Kidney (tissue), 14 donors: ENCODE results near the gene DIAPH3. TPM values are rescaled to one million over a fixed set of nuclear protein-coding genes. Genes with fewer than 3 reads are reported as not detected.

Source experiments
- DNase-seq, 5 donors: peaks; one replicate each; pipeline ENCODE4 v3.0.0-alpha.2; 2013 to 2020
- FAIRE-seq: peaks from 2 replicates; lab custom pipeline; 2012; peaks lifted over from hg19 to GRCh38; lab: Jason Lieb, UNC
- H3K27ac ChIP-seq, 2 donors: one replicate each; pipeline ENCODE4 v1.7.0; 2013; ENCODE audit warnings: low read depth in 2 of 2, low read length in 2 of 2, inconsistent platforms in 1 of 2
- H3K27me3 ChIP-seq: one replicate; pipeline ENCODE4 v1.7.1; 2013; ENCODE audit warnings: low read length, inconsistent platforms; ENCODE audit not compliant: control insufficient read depth, insufficient read depth
- H3K36me3 ChIP-seq, 3 donors: one replicate each; pipeline versions ENCODE4 v1.7.0 to v1.7.1; 2013; ENCODE audit warnings: low read length in 3 of 3, control low read depth in 1 of 3, inconsistent platforms in 1 of 3; ENCODE audit not compliant: insufficient read depth in 3 of 3, control insufficient read depth in 2 of 3
- H3K4me1 ChIP-seq, 3 donors: one replicate each; pipeline versions ENCODE4 v1.7.0 to v1.7.1; 2013; ENCODE audit warnings: low read length in 3 of 3, inconsistent platforms in 1 of 3, low read depth in 1 of 3; ENCODE audit not compliant: control insufficient read depth in 2 of 3, insufficient read depth in 2 of 3
- H3K4me3 ChIP-seq, 3 donors: one replicate each; pipeline versions ENCODE4 v1.7.0 to v1.8.1; 2013; ENCODE audit warnings: low read length in 3 of 3, control low read depth in 1 of 3, inconsistent platforms in 1 of 3
- H3K9ac ChIP-seq, 3 donors: one replicate each; pipeline versions ENCODE4 v1.7.0 to v1.7.1; 2013; ENCODE audit warnings: low read length in 3 of 3, control low read depth in 1 of 3, inconsistent platforms in 1 of 3
- H3K9me3 ChIP-seq, 3 donors: one replicate each; pipeline versions ENCODE4 v1.7.0 to v1.7.1; 2013; ENCODE audit warnings: low read length in 3 of 3, control low read depth in 1 of 3, inconsistent platforms in 1 of 3; ENCODE audit not compliant: control insufficient read depth in 2 of 3, insufficient read depth in 1 of 3
- intact Hi-C: fragments of 100-400 bp; cut with DNase I; formaldehyde crosslinking; loops from one replicate; pipeline ENCODE4 v1.11.1; 2022
- polyA plus RNA-seq: library from polyadenylated mRNA; stranded (reverse); fragments of 350-450 nt; fragmentation: Illumina TruSeq; extraction: RNeasy Lipid Tissue Mini Kit (QIAGEN cat#74804); gene quantifications from one replicate; pipeline ENCODE4 v1.2.3, GENCODE V29; 2014; ENCODE audit warnings: low read depth, low replicate concordance; ENCODE audit not compliant: insufficient read depth
- total RNA-seq: library from RNA; stranded (reverse); fragmentation: NEBNext Ultra II Directional; extraction: Animal tissue kit (Norgen Biotek cat#: 25700); gene quantifications from one replicate; pipeline ENCODE4 v1.2.1, GENCODE V29; 2021
- TF ChIP-seq, protein P1 (sequence below): IDR thresholded peaks from 3 replicates; pipeline ENCODE4 v1.5.1; 2012; ENCODE audit warnings: mild to moderate bottlenecking, moderate library complexity, borderline replicate concordance; ENCODE audit not compliant: insufficient read depth; ENCODE audit errors: extremely low read depth
- donor health status: control.
- donor health status: control.
- donor health status: control.
- donor health status: control.
- donor health status: control.
- donor health status: DM: yes; HTN: yes; CAD: no.
- donor health status: Normal renal cell carcinoma (clear cell type).

DIAPH3 gene
- total and polyA plus RNA-seq, 2 donors from 2014 or later: 2.0 to 2.7 TPM

DNA sequence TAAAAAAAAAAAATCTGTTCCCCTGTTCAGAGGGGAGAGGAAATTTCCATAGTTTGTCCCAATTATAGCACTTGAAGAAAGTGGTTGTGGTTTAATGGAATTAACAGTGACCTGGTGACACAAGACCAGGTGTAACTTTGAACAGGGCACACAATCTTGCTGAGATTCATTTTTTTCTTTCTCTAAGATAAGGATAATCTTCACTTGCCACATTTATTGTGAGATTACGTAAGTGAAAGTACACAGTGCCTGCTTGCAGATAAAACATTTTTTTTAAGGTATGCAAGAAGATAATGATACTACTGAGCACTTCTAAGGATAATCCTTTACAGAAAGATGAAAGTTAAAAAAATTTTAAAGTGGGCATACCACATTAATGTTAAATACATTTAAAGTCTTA lies 448.1 kb downstream of the DIAPH3 start:
- TF ChIP-seq, protein P1, sequence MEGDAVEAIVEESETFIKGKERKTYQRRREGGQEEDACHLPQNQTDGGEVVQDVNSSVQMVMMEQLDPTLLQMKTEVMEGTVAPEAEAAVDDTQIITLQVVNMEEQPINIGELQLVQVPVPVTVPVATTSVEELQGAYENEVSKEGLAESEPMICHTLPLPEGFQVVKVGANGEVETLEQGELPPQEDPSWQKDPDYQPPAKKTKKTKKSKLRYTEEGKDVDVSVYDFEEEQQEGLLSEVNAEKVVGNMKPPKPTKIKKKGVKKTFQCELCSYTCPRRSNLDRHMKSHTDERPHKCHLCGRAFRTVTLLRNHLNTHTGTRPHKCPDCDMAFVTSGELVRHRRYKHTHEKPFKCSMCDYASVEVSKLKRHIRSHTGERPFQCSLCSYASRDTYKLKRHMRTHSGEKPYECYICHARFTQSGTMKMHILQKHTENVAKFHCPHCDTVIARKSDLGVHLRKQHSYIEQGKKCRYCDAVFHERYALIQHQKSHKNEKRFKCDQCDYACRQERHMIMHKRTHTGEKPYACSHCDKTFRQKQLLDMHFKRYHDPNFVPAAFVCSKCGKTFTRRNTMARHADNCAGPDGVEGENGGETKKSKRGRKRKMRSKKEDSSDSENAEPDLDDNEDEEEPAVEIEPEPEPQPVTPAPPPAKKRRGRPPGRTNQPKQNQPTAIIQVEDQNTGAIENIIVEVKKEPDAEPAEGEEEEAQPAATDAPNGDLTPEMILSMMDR: no peak
- Histone ChIP-seq H3K27me3 (no peaks in the 10 kb centered on the region), H3K9me3 (no peaks in the 10 kb centered on the region), H3K9ac (no peak overlapping the region), H3K36me3 (no peaks in the 10 kb centered on the region), H3K27ac (no peak overlapping the region), H3K4me3 (no peak overlapping the region), H3K4me1 (no peaks in the 10 kb centered on the region)
- FAIRE-seq: no peak
- no peak for DNase-seq
- intact Hi-C loops: no loop called here

DNA sequence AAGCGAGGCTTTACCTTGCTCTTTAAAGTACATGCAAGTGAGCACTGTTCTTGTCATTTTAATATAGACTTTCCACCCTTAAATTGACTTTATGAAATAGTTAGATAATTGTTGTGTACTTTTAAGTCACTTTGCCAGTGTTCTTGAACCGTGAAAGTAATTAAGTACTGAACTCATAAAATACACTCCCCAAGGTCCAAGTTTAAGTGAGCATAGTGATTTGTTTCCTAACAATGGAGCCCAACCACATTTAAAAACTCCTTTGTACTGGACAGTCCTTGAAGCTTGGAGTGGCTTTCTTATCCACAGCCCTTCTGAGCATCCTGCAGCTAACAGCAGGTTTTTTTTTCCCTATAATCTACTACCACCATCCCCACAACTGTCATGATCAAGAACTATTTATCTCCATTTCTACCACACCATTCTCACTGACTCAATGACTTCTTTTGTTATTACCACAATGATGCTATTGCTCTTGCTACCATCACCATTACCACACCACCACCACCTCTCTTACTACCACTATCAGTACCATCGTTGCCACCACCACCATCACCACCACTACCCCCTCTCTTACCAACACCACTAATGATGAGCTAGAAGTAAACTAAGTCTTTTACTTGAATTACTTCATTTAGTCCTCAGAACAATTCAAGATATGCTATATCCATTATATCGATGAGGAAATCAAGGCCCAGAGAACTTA lies 452.6 kb downstream of the DIAPH3 start:
- Histone ChIP-seq H3K36me3 (no peaks in the 10 kb centered on the region), H3K9ac (no peak overlapping the region), H3K9me3 (no peaks in the 10 kb centered on the region), H3K27me3 (no peaks in the 10 kb centered on the region), H3K4me3 (no peak overlapping the region), H3K4me1 (no peaks in the 10 kb centered on the region), H3K27ac (no peak overlapping the region)
- DNase-seq: peak in 2 of 5 donors; percentile 74 to 82
- intact Hi-C loops: no loop called here
- TF ChIP-seq, protein P1: no peak
- no peak for FAIRE-seq

DNA sequence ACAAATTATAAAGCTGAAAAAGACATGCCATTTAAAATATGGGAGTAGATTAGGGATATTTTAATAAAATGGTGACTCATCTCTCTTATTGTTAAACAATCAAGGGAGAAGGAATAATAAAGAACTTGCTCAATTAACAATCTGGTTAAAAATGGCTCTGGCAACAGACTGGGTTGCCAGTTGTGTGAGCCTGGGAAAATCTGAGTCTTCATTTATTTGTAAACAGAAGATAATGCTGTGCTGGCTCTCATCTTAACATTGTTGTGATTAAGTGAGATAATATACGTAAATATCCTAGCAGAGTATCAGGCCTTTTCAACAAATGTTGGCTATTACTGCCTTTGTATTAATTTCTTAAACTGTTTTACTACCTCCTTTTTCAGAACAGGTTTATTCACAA lies 453.3 kb downstream of the DIAPH3 start:
- TF ChIP-seq, protein P1: no peak
- intact Hi-C loops: no loop called here

More for the DNA sequence above, 453.3 kb downstream of the DIAPH3 start:
- Histone ChIP-seq H3K4me3 (no peak overlapping the region), H3K36me3 (no peaks in the 10 kb centered on the region), H3K27me3 (no peaks in the 10 kb centered on the region), H3K9me3 (no peaks in the 10 kb centered on the region), H3K4me1 (no peaks in the 10 kb centered on the region), H3K9ac (no peak overlapping the region), H3K27ac (no peak overlapping the region)
- FAIRE-seq (no peak), DNase-seq (no peak)
